ENCODE measurements around the gene TMEM11. TPM values are rescaled to one million over a fixed set of nuclear protein-coding genes. Genes with fewer than 3 reads are reported as not detected.
"Not testable (repeated sequence)": the region's sequence is repeated elsewhere in the genome, so short reads cannot be mapped to it uniquely, and the experiment has no call there.

Gene TMEM11
- total RNA-seq, 1 donor from 2014 or later = 11.2 TPM

- no peak for DNase-seq
These were observed 28.2 kb upstream of the TMEM11 start for GRCh38 chr17:21242026-21242697.

DNA sequence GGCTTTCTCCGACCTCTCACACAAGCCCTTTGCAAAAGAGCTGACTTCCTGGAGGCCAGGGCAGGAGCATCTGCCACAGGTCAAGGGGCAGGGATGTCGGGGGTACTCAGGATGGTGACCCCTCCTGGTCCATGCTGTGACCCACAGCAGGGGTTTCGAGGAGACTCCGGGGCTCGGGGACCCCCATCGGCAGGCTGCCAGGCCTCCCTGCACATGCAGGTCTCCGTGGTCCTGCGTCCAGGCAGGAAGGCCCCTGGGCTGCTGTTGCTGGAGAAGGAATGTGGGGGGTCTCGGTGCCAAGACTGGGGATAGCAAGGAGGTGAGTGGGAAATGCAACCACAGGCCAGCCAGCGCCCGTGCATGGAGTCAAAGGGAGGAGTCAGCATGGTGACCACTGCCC is 27.6 kb upstream of the TMEM11 start:
- DNase-seq = no peak

- DNase-seq = no peak
These were observed 26.6 kb upstream of the TMEM11 start for GRCh38 chr17:21240369-21241055.

- no peak for DNase-seq
These were observed 25.9 kb upstream of the TMEM11 start for GRCh38 chr17:21239680-21240368.

DNA sequence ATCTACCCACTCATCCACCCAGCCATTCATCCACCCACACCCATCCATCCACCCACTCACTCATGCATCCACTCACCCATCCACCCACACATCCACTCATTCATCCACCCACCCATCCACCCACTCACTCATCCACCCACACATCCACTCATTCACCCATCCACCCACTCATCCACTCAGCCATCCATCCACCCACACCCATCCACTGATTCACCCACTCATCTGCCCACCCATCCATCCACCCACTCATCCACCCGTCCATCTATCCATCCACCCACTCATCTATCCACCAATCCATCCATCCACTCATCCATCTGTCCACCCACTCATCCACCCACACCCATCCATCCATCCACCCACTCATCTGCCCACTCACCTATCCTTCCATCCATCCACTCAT is 22.0 kb upstream of the TMEM11 start:
- no peak for DNase-seq

DNA sequence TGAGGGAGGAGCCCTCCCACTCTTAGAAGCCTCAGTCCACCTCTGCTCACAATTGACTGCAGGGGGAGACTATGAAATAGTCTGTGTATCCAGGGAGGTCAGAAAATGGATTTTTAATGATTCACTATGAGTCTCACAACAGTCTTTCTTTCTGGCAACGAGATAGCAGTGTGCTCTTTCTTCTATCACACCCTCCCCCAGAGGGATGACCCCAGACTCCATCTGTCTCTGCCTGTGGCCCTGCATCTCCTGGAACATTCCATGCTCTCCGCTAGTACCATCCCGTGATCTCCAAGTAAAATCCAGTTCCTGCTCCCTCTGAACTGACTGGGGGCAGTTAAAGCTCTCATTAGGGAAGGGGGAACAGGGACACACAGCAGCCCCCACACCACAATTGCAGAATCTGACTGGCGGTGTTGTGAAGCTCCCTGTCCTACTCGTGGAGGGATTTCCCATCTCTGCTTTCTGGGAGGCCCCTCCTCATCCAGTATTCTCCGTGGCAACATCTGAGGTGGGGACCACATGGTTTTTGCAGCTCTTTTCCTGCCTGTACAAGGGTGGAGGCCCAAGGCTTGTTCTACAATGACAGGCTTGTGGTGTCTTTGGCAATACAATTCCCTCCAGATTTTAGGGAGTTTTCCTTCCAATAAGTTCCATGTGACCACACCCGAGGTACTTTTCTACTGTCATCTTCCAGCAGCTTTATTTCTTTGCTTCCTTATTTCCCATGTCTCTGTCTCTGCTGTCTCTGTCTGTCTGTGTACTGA is 19.8 kb upstream of the TMEM11 start:
- no peak for DNase-seq

DNA sequence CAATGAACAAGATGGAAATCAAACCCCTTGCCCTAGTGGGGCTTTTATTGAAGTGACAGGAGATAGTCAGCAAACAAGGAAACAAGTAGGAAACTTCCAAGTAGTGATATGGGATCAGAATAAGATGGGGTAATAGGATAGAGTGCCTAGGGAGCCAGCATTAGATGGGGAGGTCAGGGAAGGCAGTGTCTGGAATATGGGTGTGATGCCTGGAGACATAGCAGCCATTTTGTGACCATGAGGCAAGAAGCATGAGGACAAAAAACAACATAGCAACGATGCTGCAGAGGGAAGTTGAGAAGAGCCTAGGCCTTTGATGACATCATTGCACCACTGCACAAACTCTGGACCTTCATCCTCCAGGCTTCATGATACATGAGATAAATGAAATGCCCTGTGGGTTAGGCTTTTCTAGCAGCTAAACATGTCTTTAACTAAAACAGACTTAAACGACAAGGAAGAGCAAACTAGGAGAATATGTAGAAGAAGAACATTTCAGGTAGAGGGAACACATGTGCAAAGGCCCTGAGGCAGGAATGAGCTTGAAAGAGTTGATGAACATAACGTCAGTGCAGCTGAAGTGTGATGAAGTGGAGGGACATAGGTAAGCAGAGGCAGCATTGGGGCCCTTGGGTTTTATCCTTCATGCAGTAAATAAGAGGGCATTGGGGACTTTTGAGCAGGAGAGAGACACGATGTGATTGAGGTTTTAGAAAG is 18.2 kb upstream of the TMEM11 start:
- DNase-seq = no peak

DNA sequence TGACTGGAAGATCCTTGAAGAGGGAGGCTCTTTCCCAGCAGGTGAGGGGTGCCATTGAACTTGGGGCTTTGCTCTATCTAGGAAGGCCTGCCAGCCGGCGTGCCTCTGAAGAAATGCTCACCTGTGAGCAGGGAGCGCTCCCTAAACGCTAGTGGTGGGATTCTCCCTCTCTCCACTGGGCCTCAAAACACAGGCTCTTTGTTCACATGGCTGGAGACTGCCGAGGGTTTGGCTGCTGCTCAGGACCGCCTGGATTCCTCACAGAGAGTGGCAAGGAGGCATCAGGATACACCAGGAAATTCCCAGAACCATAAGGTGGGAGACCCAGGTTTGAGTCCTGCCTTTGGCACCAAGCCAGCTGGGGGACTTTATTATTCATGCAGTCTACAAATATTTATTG is 17.6 kb upstream of the TMEM11 start:
- DNase-seq = no peak

- DNase-seq = no peak
These were observed 14.9 kb upstream of the TMEM11 start for GRCh38 chr17:21228845-21229244.

DNA sequence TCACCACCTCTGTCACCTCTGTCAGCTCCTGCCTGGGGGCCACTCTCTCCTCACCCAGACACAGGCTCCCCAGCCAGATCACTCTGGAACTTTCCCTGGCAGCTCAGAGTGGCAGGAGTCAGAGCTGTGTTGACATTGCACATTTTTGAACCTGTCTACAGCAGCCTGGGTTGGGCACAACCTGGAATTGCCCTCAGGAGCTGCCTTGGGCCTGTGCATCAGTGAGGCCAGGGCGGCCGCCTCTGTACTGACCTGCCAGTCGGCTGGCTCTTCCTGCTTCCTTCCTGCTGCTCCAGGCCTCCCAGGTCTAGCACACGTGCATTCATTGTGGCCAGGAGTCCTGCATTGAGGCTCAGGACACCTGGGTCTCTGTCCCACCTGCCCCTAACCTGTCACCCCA is 14.2 kb upstream of the TMEM11 start:
- DNase-seq = no peak

DNA sequence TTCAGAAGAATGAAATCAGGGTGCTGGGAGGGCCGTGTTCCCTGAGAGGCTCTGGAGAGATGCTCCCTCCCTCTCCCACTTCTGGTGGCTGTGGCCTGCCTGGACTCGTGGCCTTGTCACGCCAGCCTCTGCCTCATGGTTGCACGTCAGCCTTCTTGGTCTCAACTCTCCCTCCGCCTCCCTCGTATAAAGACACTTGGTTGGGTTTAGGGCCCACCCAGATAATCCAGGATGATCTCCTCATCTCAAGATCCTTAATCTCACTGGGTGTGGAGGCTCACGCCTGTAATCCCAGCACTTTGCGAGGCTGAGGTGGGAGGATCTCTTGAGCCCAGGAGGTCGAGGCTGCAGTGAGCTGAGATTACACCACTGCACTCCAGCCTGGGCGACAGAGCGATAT is 13.3 kb upstream of the TMEM11 start:
- not testable (repeated sequence) for DNase-seq

DNA sequence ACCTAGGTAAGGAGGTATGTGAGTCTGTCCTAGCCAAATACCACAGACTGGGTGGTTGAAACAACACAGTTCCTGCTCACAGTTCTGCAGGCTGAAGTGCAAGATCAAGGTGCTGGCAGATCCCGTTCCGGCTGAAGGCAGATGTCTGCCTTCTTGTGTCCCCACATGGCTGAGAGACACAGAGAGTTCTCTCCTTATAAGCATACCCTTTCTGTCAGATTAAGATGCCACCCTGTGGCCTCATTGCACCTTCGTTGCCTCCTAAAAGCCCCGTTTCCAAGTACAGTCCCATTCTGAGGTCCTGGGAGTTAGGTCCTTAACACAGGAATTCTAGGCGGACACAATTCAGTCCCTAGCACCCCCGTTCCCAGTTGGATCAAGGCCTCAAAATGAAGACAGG is 9.1 kb upstream of the TMEM11 start:
- no peak for DNase-seq

- no peak for DNase-seq
These were observed 4.9 kb upstream of the TMEM11 start for GRCh38 chr17:21218831-21219380.

DNA sequence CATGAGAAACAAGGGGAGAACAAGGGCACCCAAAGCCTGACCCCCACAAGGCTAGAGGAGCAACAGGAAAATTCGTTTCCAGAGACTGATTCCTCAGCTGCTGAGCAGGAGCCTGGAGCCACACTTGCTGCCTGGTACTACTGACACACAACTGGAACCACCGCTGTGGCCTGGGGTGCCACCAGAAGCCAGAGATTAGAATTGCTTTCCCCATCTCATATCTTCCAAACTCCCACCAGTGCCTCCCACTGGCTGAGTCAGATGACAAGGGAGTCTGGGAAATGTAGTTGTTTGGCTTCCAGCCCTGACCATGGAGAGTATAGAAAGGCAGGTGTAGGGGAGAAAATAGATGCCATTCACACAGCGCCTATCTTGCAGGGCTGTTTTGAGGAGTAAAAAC is 4.1 kb upstream of the TMEM11 start:
- DNase-seq = no peak

- no peak for DNase-seq
These were observed 3.4 kb upstream of the TMEM11 start for GRCh38 chr17:21217346-21217745.

DNA sequence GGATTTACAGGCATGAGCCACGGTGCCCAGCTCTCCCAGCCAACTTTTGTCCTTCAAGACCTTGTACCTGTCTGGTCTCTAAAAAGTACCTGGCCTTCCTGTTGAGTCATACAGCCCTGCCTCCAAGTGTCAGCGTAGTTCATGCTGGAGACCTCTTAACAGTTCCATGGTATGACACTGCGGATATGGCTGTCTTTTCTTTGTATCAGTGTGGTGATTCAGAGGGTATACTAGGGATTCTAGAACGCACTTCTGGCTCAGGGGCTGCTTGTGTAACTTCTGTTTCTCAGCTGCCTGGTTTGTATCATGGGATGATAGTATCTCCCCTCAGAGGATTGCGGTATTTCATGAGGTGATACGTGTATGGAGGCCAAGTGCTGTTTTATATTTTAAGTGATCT is 2.0 kb upstream of the TMEM11 start:
- DNase-seq = no peak

GRCh38 chr17:21214777-21215541 is 998 bp upstream of the TMEM11 start:
- peak; percentile 55 for DNase-seq

GRCh38 chr17:21213638-21214014 is 335 bp downstream of the TMEM11 start:
- no peak for DNase-seq

- DNase-seq = no peak
These were observed 929 bp downstream of the TMEM11 start for GRCh38 chr17:21212826-21213637.

DNA sequence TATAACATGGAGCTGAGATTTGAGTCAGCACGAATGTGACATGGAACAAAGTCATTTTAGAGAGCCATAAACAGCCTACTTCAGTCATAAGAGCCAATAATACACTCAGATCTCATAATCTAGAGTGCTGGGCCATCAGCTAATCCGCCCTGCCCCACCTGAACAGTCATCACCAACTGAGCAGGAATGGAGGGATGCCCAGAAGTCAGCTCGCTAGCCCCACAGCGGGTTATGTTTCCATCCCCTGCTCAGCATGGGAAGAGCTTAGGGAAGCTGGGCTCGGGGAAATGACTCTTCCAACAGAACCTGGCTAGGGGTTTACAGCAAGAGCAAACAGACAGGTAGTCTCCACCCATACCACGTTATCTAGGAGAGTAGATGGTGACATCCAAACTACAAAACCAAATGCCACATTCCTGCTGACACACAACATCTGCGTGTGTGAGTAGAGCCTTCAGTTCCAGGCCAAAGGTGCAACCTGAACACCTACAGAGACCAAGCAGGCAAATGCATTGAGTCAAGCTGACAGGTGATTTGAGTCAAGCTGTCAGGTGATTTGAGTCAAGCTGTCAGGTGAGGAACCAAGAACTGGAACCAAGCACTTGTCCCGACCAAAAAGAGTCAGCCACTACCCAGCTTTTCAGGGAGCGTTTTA is 2.0 kb downstream of the TMEM11 start:
- no peak for DNase-seq

Data from occipital lobe (tissue), 2 donors.